IMR-90 (cell line): ENCODE results near the gene DCDC2. TPM values are rescaled to one million over a fixed set of nuclear protein-coding genes. Genes with fewer than 3 reads are reported as not detected.

Experiments
- ATAC-seq: fragments of 200-7000 bp; cut with Tn5 transposase; 2 replicates; pipeline ENCODE4 v1.9.1; 2020; ENCODE audit warnings: low read depth, mild to moderate bottlenecking, moderate library complexity
- BruUV-seq: library from RNA; stranded (reverse); fragments of 400-500 nt; replicated peaks from 2 replicates; lab custom pipeline; 2021; lab: Mats Ljungman, UMichigan
- CTCF ChIA-PET: fragments of 300-600 bp; formaldehyde crosslinking; extraction: SDS; loops from one replicate; lab custom pipeline; 2021; ENCODE audit warnings: antibody characterized with exemption; lab: Yijun Ruan, JAX
- POLR2A ChIA-PET: fragments of 300-600 bp; sonication (Branson Sonifier 250); formaldehyde crosslinking; loops from one replicate; lab custom pipeline; 2022; ENCODE audit warnings: antibody characterized with exemption; ENCODE audit not compliant: unreplicated experiment; lab: Charles Lee
- DNase-seq: peaks from one replicate; pipeline ENCODE4 v3.0.0; 2013
- H2AFZ ChIP-seq: replicated peaks from 2 replicates; pipeline ENCODE3; 2013; ENCODE audit warnings: low read length, mild to moderate bottlenecking; ENCODE audit not compliant: poor library complexity
- H2AK5ac ChIP-seq: 2 replicates; pipeline ENCODE4 v1.6.1; 2013; ENCODE audit warnings: low read depth, low read length, inconsistent platforms
- H2AK9ac ChIP-seq: replicated peaks from 2 replicates; pipeline ENCODE3; 2013; ENCODE audit warnings: mild to moderate bottlenecking, low read depth, low read length, moderate library complexity; ENCODE audit not compliant: poor library complexity
- H2BK120ac ChIP-seq: 2 replicates; pipeline ENCODE4 v1.6.1; 2013; ENCODE audit warnings: low read depth, low read length, inconsistent platforms
- H2BK15ac ChIP-seq: 3 replicates; pipeline ENCODE4 v1.6.1; 2013; ENCODE audit warnings: low read depth, low read length, inconsistent platforms
- H2BK20ac ChIP-seq: 2 replicates; pipeline ENCODE4 v1.6.1; 2013; ENCODE audit warnings: low read depth, mild to moderate bottlenecking, inconsistent platforms, low read length, moderate library complexity
- H2BK5ac ChIP-seq: 2 replicates; pipeline ENCODE4 v1.6.1; 2013; ENCODE audit warnings: mild to moderate bottlenecking, low read depth, low read length, inconsistent platforms; ENCODE audit not compliant: poor library complexity, severe bottlenecking
- H3K14ac ChIP-seq: replicated peaks from 2 replicates; pipeline ENCODE4 v1.6.1; 2013; ENCODE audit warnings: low read depth, low read length, inconsistent platforms
- H3K18ac ChIP-seq: 2 replicates; pipeline ENCODE4 v1.6.1; 2013; ENCODE audit warnings: low read depth, low read length, control low read depth
- H3K23ac ChIP-seq: 2 replicates; pipeline ENCODE4 v1.6.1; 2013; ENCODE audit warnings: low read depth, low read length, inconsistent platforms
- H3K27ac ChIP-seq: 2 replicates; pipeline ENCODE4 v1.5.1; 2013; ENCODE audit warnings: mild to moderate bottlenecking, control low read depth, low read length; ENCODE audit not compliant: insufficient read depth
- H3K27me3 ChIP-seq: 2 replicates; pipeline ENCODE4 v1.6.1; 2013; ENCODE audit warnings: low read length; ENCODE audit not compliant: control insufficient read depth, insufficient read depth
- H3K36me3 ChIP-seq: 2 replicates; pipeline ENCODE4 v1.6.1; 2013; ENCODE audit warnings: low read length, mixed read lengths; ENCODE audit not compliant: control insufficient read depth, insufficient read depth
- H3K4ac ChIP-seq: 2 replicates; pipeline ENCODE4 v1.6.1; 2013; ENCODE audit warnings: low read depth, low read length, inconsistent platforms
- H3K4me1 ChIP-seq: 2 replicates; pipeline ENCODE4 v1.6.1; 2013; ENCODE audit warnings: low read length, mixed read lengths; ENCODE audit not compliant: control insufficient read depth, insufficient read depth
- H3K4me2 ChIP-seq: 2 replicates; pipeline ENCODE4 v1.6.1; 2013; ENCODE audit warnings: low read depth, mild to moderate bottlenecking, control low read depth, low read length, moderate library complexity
- H3K4me3 ChIP-seq: 2 replicates; pipeline ENCODE4 v1.5.1; 2013; ENCODE audit warnings: low read depth, mild to moderate bottlenecking, control low read depth, low read length, moderate library complexity; ENCODE audit not compliant: insufficient read depth
- H3K56ac ChIP-seq: 2 replicates; pipeline ENCODE4 v1.6.1; 2013; ENCODE audit warnings: low read length, inconsistent platforms; ENCODE audit not compliant: insufficient read depth; ENCODE audit errors: extremely low read depth
- H3K79me1 ChIP-seq, 2 experiments: 2 replicates each; pipeline ENCODE4 v1.6.1; 2013; ENCODE audit warnings: low read length in 2 of 2, inconsistent platforms in 1 of 2, low read depth in 1 of 2
- H3K9ac ChIP-seq: 2 replicates; pipeline ENCODE4 v1.6.1; 2013; ENCODE audit warnings: low read depth, low read length, control low read depth
- H3K9me1 ChIP-seq: 2 replicates; pipeline ENCODE4 v1.6.1; 2013; ENCODE audit warnings: low read length, inconsistent platforms; ENCODE audit not compliant: insufficient read depth
- H3K9me3 ChIP-seq: 2 replicates; pipeline ENCODE4 v1.6.1; 2013; ENCODE audit warnings: low read length; ENCODE audit not compliant: control insufficient read depth, insufficient read depth
- H4K20me1 ChIP-seq: 2 replicates; pipeline ENCODE4 v1.6.1; 2013; ENCODE audit warnings: low read length, inconsistent platforms; ENCODE audit not compliant: insufficient read depth
- H4K5ac ChIP-seq: 2 replicates; pipeline ENCODE4 v1.6.1; 2013; ENCODE audit warnings: mild to moderate bottlenecking, low read depth, low read length, control low read depth
- H4K8ac ChIP-seq, 2 experiments: 2 replicates each; pipeline ENCODE4 v1.6.1; 2013; ENCODE audit warnings: low read depth in 2 of 2, low read length in 2 of 2, control low read depth in 1 of 2, inconsistent platforms in 1 of 2
- H4K91ac ChIP-seq: 2 replicates; pipeline ENCODE4 v1.6.1; 2013; ENCODE audit warnings: low read depth, low read length, inconsistent platforms; ENCODE audit not compliant: insufficient read depth
- BHLHE40 ChIP-seq: fragments of 150-350 bp; IDR thresholded peaks from 2 replicates; pipeline ENCODE4 v1.6.1; 2016; ENCODE audit warnings: mild to moderate bottlenecking, low read depth, low read length
- CEBPB ChIP-seq: IDR thresholded peaks from 2 replicates; pipeline ENCODE4 v1.6.1; 2012; ENCODE audit warnings: low read depth, low read length, improper control_type of control experiment
- CHD1 ChIP-seq: IDR thresholded peaks from 2 replicates; pipeline ENCODE4 v1.6.1; 2012; ENCODE audit warnings: low read depth, low read length, improper control_type of control experiment
- CTCF ChIP-seq: conservative IDR thresholded peaks from 2 replicates; pipeline ENCODE4 v1.5.1; 2012; ENCODE audit warnings: mild to moderate bottlenecking, low read depth, low read length, improper control_type of control experiment
- ELK1 ChIP-seq: fragments of 150-350 bp; IDR thresholded peaks from 2 replicates; pipeline ENCODE4 v1.6.1; 2016; ENCODE audit warnings: low read depth, mild to moderate bottlenecking, low read length, moderate library complexity, borderline replicate concordance
- MAFK ChIP-seq: IDR thresholded peaks from 2 replicates; pipeline ENCODE4 v1.6.1; 2012; ENCODE audit warnings: low read depth, low read length, improper control_type of control experiment
- MAZ ChIP-seq: IDR thresholded peaks from 2 replicates; pipeline ENCODE4 v1.6.1; 2012; ENCODE audit warnings: low read depth, mild to moderate bottlenecking, low read length, improper control_type of control experiment, moderate library complexity, borderline replicate concordance
- MXI1 ChIP-seq: IDR thresholded peaks from 2 replicates; pipeline ENCODE4 v1.6.1; 2012; ENCODE audit warnings: low read depth, mild to moderate bottlenecking, low read length, moderate library complexity, borderline replicate concordance
- RAD21 ChIP-seq: IDR thresholded peaks from 2 replicates; pipeline ENCODE4 v1.6.1; 2012; ENCODE audit warnings: low read length, improper control_type of control experiment
- RCOR1 ChIP-seq: IDR thresholded peaks from 2 replicates; pipeline ENCODE4 v1.6.1; 2012; ENCODE audit warnings: mild to moderate bottlenecking, low read length, improper control_type of control experiment; ENCODE audit not compliant: insufficient replicate concordance
- RFX5 ChIP-seq: IDR thresholded peaks from 2 replicates; pipeline ENCODE4 v1.8.0; 2012; ENCODE audit warnings: low read depth, mild to moderate bottlenecking, low read length, moderate library complexity
- USF2 ChIP-seq: fragments of 150-350 bp; IDR thresholded peaks from 2 replicates; pipeline ENCODE4 v1.6.1; 2017; ENCODE audit warnings: mild to moderate bottlenecking, antibody characterized with exemption, low read length, low read depth
- WGBS, 2 experiments: methylation state at CpG; one replicate each; pipeline versions ENCODE4 v1.1.5 to v1.1.7; 2013; ENCODE audit warnings: missing lambda C conversion rate in 2 of 2; ENCODE audit not compliant: insufficient read length in 1 of 2; ENCODE audit errors: extremely low coverage in 2 of 2; 5-methylcytosine and 5-hydroxymethylcytosine counted together
- dilution Hi-C: fragments of 300-500 bp; cut with HindIII; formaldehyde crosslinking; loops from one replicate; pipeline ENCODE4 v1.14.3; 2018; ENCODE audit warnings: low sequenced_read_pairs; ENCODE audit not compliant: unreplicated experiment
- in situ Hi-C: fragments of 300-500 bp; cut with MboI; formaldehyde crosslinking; loops from 3 replicates; pipeline ENCODE4 v1.14.3; 2019; ENCODE audit warnings: low sequenced_read_pairs, inconsistent platforms, mixed read lengths
- intact Hi-C: fragments of 100-400 bp; cut with micrococcal nuclease; formaldehyde crosslinking; loops from 2 replicates; pipeline ENCODE4 v1.10.0; 2022
- polyA plus RNA-seq, 3 experiments: library from polyadenylated mRNA; depleted of rRNA; stranded (reverse); fragments of >200 nt; gene quantifications; 2 replicates each; pipeline ENCODE4 v1.2.3, GENCODE V29; 2012; ENCODE audit warnings: low replicate concordance in 1 of 3
- total RNA-seq: library from RNA; depleted of rRNA; stranded (reverse); fragments of >200 nt; gene quantifications from 2 replicates; pipeline ENCODE4 v1.2.3, GENCODE V29; 2012

DCDC2 gene
- total and polyA plus RNA-seq, 2 of the 4 experiments (the other 2 are of a cell fraction): not detected

GRCh38 chr6:24257282-24257681, 100.6 kb downstream of the DCDC2 start:
- no peaks in the 10 kb centered on the region for H3K4me1 ChIP-seq
- no peak overlapping the region for H3K4me3 ChIP-seq
- no TSS peak for BruUV-seq
- no peak overlapping the region for H2AFZ ChIP-seq
- POLR2A ChIA-PET: no interaction called here
- no peak overlapping the region for H3K23ac ChIP-seq
- H2BK5ac ChIP-seq: no peak overlapping the region
- H4K8ac ChIP-seq: no peak overlapping the region
- intact Hi-C loops (no loop called here), in situ Hi-C loops (no loop called here), dilution Hi-C loops (no loop called here)
- no peak overlapping the region for H3K4ac ChIP-seq
- no peak overlapping the region for H2BK20ac ChIP-seq
- no peak overlapping the region for H3K9ac ChIP-seq
- no peak overlapping the region for H3K14ac ChIP-seq
- H4K20me1 ChIP-seq: no peaks in the 10 kb centered on the region
- WGBS, 2 experiments: no CpG with 5 or more reads among the region's 4 CpGs
- no peak overlapping the region for H2BK120ac ChIP-seq
- H2AK9ac ChIP-seq: no peak overlapping the region
- DNase-seq (no peak), ATAC-seq (no peak)
- H4K5ac ChIP-seq: no peak overlapping the region
- H3K79me1 ChIP-seq: no peaks in the 10 kb centered on the region
- H3K27me3 ChIP-seq: no peaks in the 10 kb centered on the region
- no peak overlapping the region for H2BK15ac ChIP-seq
- H3K36me3 ChIP-seq: no peaks in the 10 kb centered on the region
- H3K27ac ChIP-seq: no peak overlapping the region
- H3K9me3 ChIP-seq: no peaks in the 10 kb centered on the region
- H2AK5ac ChIP-seq: no peak overlapping the region
- CTCF ChIA-PET: interaction anchor here (0.6 kb wide), 1 partner anchor 26 kb away, joined by 6 read pairs; no protein-coding TSS in a partner anchor
- H3K18ac ChIP-seq: no peak overlapping the region
- H4K91ac ChIP-seq: no peak overlapping the region
- no peak for TF ChIP-seq MAZ
- TF ChIP-seq CHD1: no peak
- no peak for TF ChIP-seq CEBPB
- no peak for TF ChIP-seq RCOR1
- no peak for TF ChIP-seq RAD21
- no peak for TF ChIP-seq BHLHE40
- TF ChIP-seq CTCF: no peak
- no peak for TF ChIP-seq MXI1
- no peak for TF ChIP-seq RFX5
- TF ChIP-seq ELK1: no peak
- no peak for TF ChIP-seq USF2
- no peak for TF ChIP-seq MAFK
- H3K9me1 ChIP-seq: no peaks in the 10 kb centered on the region
- no peak overlapping the region for H3K4me2 ChIP-seq
- no peak overlapping the region for H3K56ac ChIP-seq
